Lung (tissue), 16 donors: ENCODE measurements around the gene THEMIS2. TPM values are rescaled to one million over a fixed set of nuclear protein-coding genes. Genes with fewer than 3 reads are reported as not detected.
"Not testable (repeated sequence)": the region's sequence is repeated elsewhere in the genome, so short reads cannot be mapped to it uniquely, and the experiment has no call there.

Experiments used
- ATAC-seq: fragments of 200-7000 bp; cut with Tn5 transposase; one replicate; pipeline ENCODE4 v1.9.1; 2020; ENCODE audit warnings: moderate number of reproducible peaks; ENCODE audit not compliant: insufficient read depth, low FRiP score
- DNase-seq, 3 donors: peaks; one replicate each; pipeline ENCODE4 v3.0.0-alpha.2; 2013 to 2017
- H3K27ac ChIP-seq, 2 donors: one replicate each; pipeline ENCODE4 v1.5.1; 2013; ENCODE audit warnings: mild to moderate bottlenecking in 2 of 2, moderate library complexity in 2 of 2, control low read depth in 1 of 2, inconsistent platforms in 1 of 2, low read depth in 1 of 2, low read length in 1 of 2
- H3K27me3 ChIP-seq, 3 donors: one replicate each; pipeline ENCODE4 v1.5.1; 2013; ENCODE audit warnings: low read length in 2 of 3; ENCODE audit not compliant: control insufficient read depth in 3 of 3, insufficient read depth in 3 of 3
- H3K36me3 ChIP-seq, 4 donors: one replicate each; pipeline ENCODE4 v1.5.1; 2013; ENCODE audit warnings: low read length in 4 of 4, mild to moderate bottlenecking in 1 of 4, moderate library complexity in 1 of 4; ENCODE audit not compliant: control insufficient read depth in 4 of 4, insufficient read depth in 4 of 4
- H3K4me1 ChIP-seq, 5 donors: one replicate each; pipeline ENCODE4 v1.5.1; 2013; ENCODE audit warnings: low read length in 5 of 5, mild to moderate bottlenecking in 2 of 5, moderate library complexity in 1 of 5; ENCODE audit not compliant: control insufficient read depth in 5 of 5, insufficient read depth in 5 of 5
- H3K4me3 ChIP-seq: one replicate; pipeline ENCODE4 v1.5.1; 2013; ENCODE audit warnings: mild to moderate bottlenecking, control low read depth, moderate library complexity
- H3K9ac ChIP-seq, 2 donors: one replicate each; pipeline ENCODE4 v1.5.1; 2013; ENCODE audit warnings: low read length in 2 of 2, control low read depth in 1 of 2; ENCODE audit not compliant: insufficient read depth in 1 of 2
- H3K9me3 ChIP-seq, 4 donors: one replicate each; pipeline ENCODE4 v1.5.1; 2013; ENCODE audit warnings: low read length in 3 of 4, mild to moderate bottlenecking in 1 of 4, moderate library complexity in 1 of 4; ENCODE audit not compliant: control insufficient read depth in 4 of 4, insufficient read depth in 3 of 4
- CTCF ChIP-seq: IDR thresholded peaks from 2 replicates; pipeline ENCODE4 v1.5.1; 2012; ENCODE audit warnings: mild to moderate bottlenecking; ENCODE audit errors: control extremely low read depth, extremely low read depth
- WGBS, 2 donors: extraction: QIAGEN DNeasy Blood & Tissue Kit; methylation state at CpG; one replicate each; pipeline ENCODE4 v1.1.7; 2013; 5-methylcytosine and 5-hydroxymethylcytosine counted together
- long read RNA-seq, 5 donors: transcript quantifications; one replicate each; lab custom pipeline, GENCODE V29; 2026
- polyA plus RNA-seq, 2 donors: library from polyadenylated mRNA; stranded (reverse); fragments of 200-250 nt; gene quantifications; one replicate each; pipeline ENCODE4 v1.2.1, GENCODE V29; 2013
- total RNA-seq, 2 donors: library from RNA; depleted of rRNA in 1 of 2; stranded (reverse); fragments of >200 nt in 1 of 2; gene quantifications; one replicate each; pipeline ENCODE4 v1.2.1, GENCODE V29; 2014 to 2021
- donor health status: control.
- donor health status: control.
- donor health status: Bipolar disorder and iron deficiency.
- donor health status: healthy.
- donor health status: DM: yes; HTN: yes; CAD: no.

The THEMIS2 gene
- total RNA-seq (100 to 1,000 TPM in 1 of 2 donors, 10 to 100 TPM in 1; 21.3 to 115 TPM), polyA plus RNA-seq (100 to 1,000 TPM in 1 of 2 donors, 10 to 100 TPM in 1; 29.0 to 153 TPM)
- long read RNA-seq, donor 1, result 0 reads
- long read RNA-seq, donor 2, result 0 reads
- long read RNA-seq, donor 3, partial matches to known transcripts, result 0 of 1 reads
- long read RNA-seq, donor 3, other reads (novel, unspliced or antisense), result 0 of 1 reads
- long read RNA-seq, donor 4, result 0 reads
- long read RNA-seq, donor 5, partial matches to known transcripts, result 0 of 1 reads
- long read RNA-seq, donor 5, other reads (novel, unspliced or antisense), result 0 of 1 reads

- Histone ChIP-seq H3K4me1 (peaks cover 0 to 6% (median 0%) of the 10 kb centered on the region in 5 donors), H3K9me3 (no peaks in the 10 kb centered on the region), H3K27ac (peak within 1 kb of the TSS in 1 of 2 donors; percentile 69), H3K36me3 (no peaks in the 10 kb centered on the region), H3K27me3 (peaks cover 0 to 6% (median 2%) of the 10 kb centered on the region in 3 donors), H3K4me3 (peak within 1 kb of the TSS; percentile 61), H3K9ac (peak within 1 kb of the TSS in 1 of 2 donors; percentile 49)
- TF ChIP-seq CTCF, result no peak
- ATAC-seq (peak; percentile 77), DNase-seq (peak; percentile 50 to 73 (median 56))
- 9 to 16% methylated on average over 32 to 53 of the region's 53 CpGs for WGBS, 2 donors
These were observed at the start of gene THEMIS2 for GRCh38 chr1:27872059-27872801. Gene THEMIS2 (plus strand): TSS chr1:27872544. CDS start chr1:27872572, 28 bp downstream.

- Histone ChIP-seq H3K9me3 (no peaks in the 10 kb centered on the region), H3K9ac (no peak overlapping the region), H3K4me3 (no peak overlapping the region), H3K27me3 (no peaks in the 10 kb centered on the region), H3K27ac (no peak overlapping the region), H3K36me3 (peaks cover 0 to 18% (median 13%) of the 10 kb centered on the region in 4 donors), H3K4me1 (no peaks in the 10 kb centered on the region)
- no peak for TF ChIP-seq CTCF
- 98 to 99% methylated on average over 4 of the region's 4 CpGs for WGBS, 2 donors
- DNase-seq (no peak), ATAC-seq (no peak)
These were observed 48.6 kb upstream of the THEMIS2 start for GRCh38 chr1:27823784-27824183.

GRCh38 chr1:27824411-27824810 is 47.9 kb upstream of the THEMIS2 start:
- TF ChIP-seq CTCF, result no peak
- H3K9ac ChIP-seq, result no peak overlapping the region
- DNase-seq (no peak), ATAC-seq (no peak)
- H3K36me3 ChIP-seq, result peaks cover 0 to 16% (median 10%) of the 10 kb centered on the region in 4 donors
- no peak overlapping the region for H3K27ac ChIP-seq
- no peaks in the 10 kb centered on the region for H3K4me1 ChIP-seq
- no peaks in the 10 kb centered on the region for H3K9me3 ChIP-seq
- no peaks in the 10 kb centered on the region for H3K27me3 ChIP-seq
- no peak overlapping the region for H3K4me3 ChIP-seq
- WGBS, 2 donors, result 95 to 98% methylated on average over 4 of the region's 4 CpGs

GRCh38 chr1:27829339-27829960 is 42.9 kb upstream of the THEMIS2 start:
- DNase-seq, H3K4me3 ChIP-seq, ATAC-seq, H3K9ac ChIP-seq, H3K9me3 ChIP-seq, H3K27me3 ChIP-seq, H3K36me3 ChIP-seq: not testable (repeated sequence)
- Histone ChIP-seq H3K27ac (peak overlapping the region; percentile 5 to 74), H3K4me1 (peaks cover 0 to 11% (median 8%) of the 10 kb centered on the region in 5 donors)
- whole genome bisulfite sequencing, 2 donors, result 85 to 90% methylated on average over 3 of the region's 4 CpGs
